ENCODE measurements around the gene XPR1.
"Not testable (repeated sequence)": the region's sequence is repeated elsewhere in the genome, so short reads cannot be mapped to it uniquely, and the experiment has no call there.

Gene XPR1

DNA sequence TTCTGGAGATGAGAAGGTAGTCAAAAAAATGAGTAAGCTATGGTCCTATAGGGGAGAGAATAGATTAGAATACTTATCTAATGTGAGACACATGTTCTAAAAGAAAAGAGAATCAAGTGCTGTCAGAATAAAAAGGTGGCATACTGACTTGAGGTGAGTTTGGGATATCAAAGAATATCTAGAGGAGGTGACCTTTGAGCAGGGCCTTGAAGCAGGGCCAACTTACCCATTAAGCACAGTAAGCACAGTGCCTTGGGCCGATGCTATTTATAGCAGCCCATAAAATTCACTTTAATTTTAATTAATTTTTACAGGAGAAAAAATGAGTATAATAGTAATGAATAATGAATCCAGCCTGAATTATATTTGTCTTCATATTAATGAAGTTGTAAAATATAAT is 92.2 kb downstream of the XPR1 start:
- Histone ChIP-seq H3K9me3 (ENCODE audit: control insufficient read depth in 2 of 2, low read length in 2 of 2) (no peaks in the 10 kb centered on the region), H3K27ac (ENCODE audit: low read length) (no peak overlapping the region), H3K9ac (ENCODE audit: low read length in 2 of 2) (no peak overlapping the region), H3K4me3 (ENCODE audit: low read length in 2 of 2) (no peak overlapping the region), H3K27me3 (ENCODE audit: control insufficient read depth in 1 of 2, insufficient read depth in 2 of 2, low read length in 2 of 2) (no peaks in the 10 kb centered on the region), H3K4me1 (ENCODE audit: control insufficient read depth, insufficient read depth, low read length) (no peaks in the 10 kb centered on the region), H3K36me3 (ENCODE audit: control insufficient read depth in 2 of 2, insufficient read depth in 2 of 2, low read length in 2 of 2) (no peaks in the 10 kb centered on the region)

- H3K4me1 ChIP-seq (ENCODE audit: control insufficient read depth, insufficient read depth, low read length): not testable (repeated sequence)
Observed at GRCh38 chr1:180726024-180726423, 94.2 kb downstream of the XPR1 start.

GRCh38 chr1:180727751-180728150 is 95.9 kb downstream of the XPR1 start:
- H3K9me3 ChIP-seq (ENCODE audit: control insufficient read depth in 2 of 2, low read length in 2 of 2); H3K9ac ChIP-seq (ENCODE audit: low read length in 2 of 2); H3K4me3 ChIP-seq (ENCODE audit: low read length in 2 of 2); H3K27me3 ChIP-seq (ENCODE audit: control insufficient read depth in 1 of 2, insufficient read depth in 2 of 2, low read length in 2 of 2); H3K4me1 ChIP-seq (ENCODE audit: control insufficient read depth, insufficient read depth, low read length); H3K36me3 ChIP-seq (ENCODE audit: control insufficient read depth in 2 of 2, insufficient read depth in 2 of 2, low read length in 2 of 2); H3K27ac ChIP-seq (ENCODE audit: low read length): not testable (repeated sequence)

More at GRCh38 chr1:180726024-180726423, 94.2 kb downstream of the XPR1 start:
- not testable (repeated sequence) for H3K27ac ChIP-seq (ENCODE audit: low read length); H3K36me3 ChIP-seq (ENCODE audit: control insufficient read depth in 2 of 2, insufficient read depth in 2 of 2, low read length in 2 of 2); H3K4me3 ChIP-seq (ENCODE audit: low read length in 2 of 2); H3K9me3 ChIP-seq (ENCODE audit: control insufficient read depth in 2 of 2, low read length in 2 of 2); H3K9ac ChIP-seq (ENCODE audit: low read length in 2 of 2); H3K27me3 ChIP-seq (ENCODE audit: control insufficient read depth in 1 of 2, insufficient read depth in 2 of 2, low read length in 2 of 2)

DNA sequence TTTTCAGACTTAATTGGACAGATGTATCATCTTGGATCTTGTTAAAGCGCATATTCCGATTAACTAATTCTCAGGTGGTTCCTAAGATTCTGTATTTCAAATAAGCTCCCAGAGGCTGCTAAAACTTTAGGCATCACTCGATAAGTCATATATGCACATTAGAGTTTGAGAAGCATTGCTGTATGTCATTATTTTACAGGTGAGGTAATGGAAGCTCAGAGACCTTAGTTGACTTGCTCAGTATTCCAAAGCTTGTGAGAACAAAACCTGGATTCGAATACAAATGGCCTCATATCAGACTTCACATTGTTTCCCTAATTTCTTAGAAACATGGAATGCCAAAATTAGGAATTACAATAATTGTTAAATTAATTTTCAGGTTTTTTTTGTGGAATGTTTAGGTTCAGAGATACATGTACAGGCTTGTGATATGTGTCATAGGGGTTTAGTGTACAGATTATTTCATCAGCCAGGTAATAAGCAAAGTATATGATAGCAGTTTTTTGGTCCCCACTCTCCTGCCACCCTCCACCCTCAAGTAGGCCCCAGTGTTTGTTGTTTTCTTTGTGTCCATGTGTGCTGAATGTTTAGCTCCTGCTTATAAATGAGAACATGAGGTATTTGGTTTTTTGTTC is 96.8 kb downstream of the XPR1 start:
- Histone ChIP-seq H3K9me3 (ENCODE audit: control insufficient read depth in 2 of 2, low read length in 2 of 2) (no peaks in the 10 kb centered on the region), H3K4me3 (ENCODE audit: low read length in 2 of 2) (no peak overlapping the region), H3K36me3 (ENCODE audit: control insufficient read depth in 2 of 2, insufficient read depth in 2 of 2, low read length in 2 of 2) (no peaks in the 10 kb centered on the region), H3K4me1 (ENCODE audit: control insufficient read depth, insufficient read depth, low read length) (no peaks in the 10 kb centered on the region), H3K27ac (ENCODE audit: low read length) (no peak overlapping the region), H3K27me3 (ENCODE audit: control insufficient read depth in 1 of 2, insufficient read depth in 2 of 2, low read length in 2 of 2) (no peaks in the 10 kb centered on the region), H3K9ac (ENCODE audit: low read length in 2 of 2) (no peak overlapping the region)

GRCh38 chr1:180731131-180731530 is 99.3 kb downstream of the XPR1 start:
- no peak overlapping the region for H3K4me3 ChIP-seq (ENCODE audit: low read length in 2 of 2)
- H3K36me3 ChIP-seq (ENCODE audit: control insufficient read depth in 2 of 2, insufficient read depth in 2 of 2, low read length in 2 of 2): no peaks in the 10 kb centered on the region
- H3K27ac ChIP-seq (ENCODE audit: low read length): no peak overlapping the region
- H3K9ac ChIP-seq (ENCODE audit: low read length in 2 of 2): no peak overlapping the region
- H3K27me3 ChIP-seq (ENCODE audit: control insufficient read depth in 1 of 2, insufficient read depth in 2 of 2, low read length in 2 of 2): no peaks in the 10 kb centered on the region
- peaks cover 4 to 6% of the 10 kb centered on the region in 2 donors for H3K9me3 ChIP-seq (ENCODE audit: control insufficient read depth in 2 of 2, low read length in 2 of 2)
- no peaks in the 10 kb centered on the region for H3K4me1 ChIP-seq (ENCODE audit: control insufficient read depth, insufficient read depth, low read length)

DNA sequence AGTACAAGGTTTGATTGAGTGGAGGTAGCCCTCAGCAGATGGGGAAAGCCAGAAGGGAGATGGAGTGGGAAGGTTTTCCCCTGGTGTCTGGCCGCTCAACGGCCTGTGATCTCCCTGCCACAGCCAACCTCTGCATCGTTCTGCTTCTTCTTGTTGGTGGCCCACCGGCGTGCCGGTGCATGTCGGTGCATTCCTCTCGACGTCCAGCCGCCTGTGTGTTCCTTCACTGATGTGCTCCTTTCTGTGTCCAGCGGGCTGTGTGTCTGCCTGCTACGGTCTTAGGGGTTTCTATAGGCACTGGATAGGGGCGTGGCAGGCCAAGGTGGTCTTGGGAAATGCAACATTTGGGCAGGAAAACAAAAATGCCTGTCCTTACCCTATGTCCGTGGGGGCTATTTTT is 101.0 kb downstream of the XPR1 start:
- H3K27me3 ChIP-seq (ENCODE audit: control insufficient read depth in 1 of 2, insufficient read depth in 2 of 2, low read length in 2 of 2): no peaks in the 10 kb centered on the region
- H3K9me3 ChIP-seq (ENCODE audit: control insufficient read depth in 2 of 2, low read length in 2 of 2): peaks cover 4 to 6% of the 10 kb centered on the region in 2 donors
- no peak overlapping the region for H3K4me3 ChIP-seq (ENCODE audit: low read length in 2 of 2)
- no peak overlapping the region for H3K9ac ChIP-seq (ENCODE audit: low read length in 2 of 2)
- H3K27ac ChIP-seq (ENCODE audit: low read length): no peak overlapping the region
- H3K4me1 ChIP-seq (ENCODE audit: control insufficient read depth, insufficient read depth, low read length): no peaks in the 10 kb centered on the region
- H3K36me3 ChIP-seq (ENCODE audit: control insufficient read depth in 2 of 2, insufficient read depth in 2 of 2, low read length in 2 of 2): no peaks in the 10 kb centered on the region

GRCh38 chr1:180734366-180734765 is 102.5 kb downstream of the XPR1 start:
- H3K27ac ChIP-seq (ENCODE audit: low read length): no peak overlapping the region
- no peak overlapping the region for H3K4me3 ChIP-seq (ENCODE audit: low read length in 2 of 2)

DNA sequence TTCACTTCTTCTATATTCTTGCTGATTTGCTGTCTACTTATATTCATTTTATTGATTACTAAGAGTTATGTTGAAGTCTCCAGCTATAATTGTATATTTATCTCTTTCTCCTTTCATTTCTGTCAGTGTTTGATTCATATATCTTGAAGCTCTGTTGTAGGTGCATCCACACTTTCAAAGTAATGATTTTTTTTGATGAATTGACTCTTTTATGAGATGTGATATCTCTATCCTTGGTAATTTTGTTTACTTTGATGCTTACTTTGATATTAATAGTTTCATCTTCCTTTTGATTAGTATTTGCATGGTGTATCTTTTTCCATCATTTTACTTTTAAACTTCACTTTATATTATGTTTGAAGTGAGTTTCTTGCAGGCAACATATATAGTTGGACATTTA is 110.8 kb downstream of the XPR1 start:
- Histone ChIP-seq H3K9ac (ENCODE audit: low read length in 2 of 2) (no peak overlapping the region), H3K36me3 (ENCODE audit: control insufficient read depth in 2 of 2, insufficient read depth in 2 of 2, low read length in 2 of 2) (no peaks in the 10 kb centered on the region), H3K4me1 (ENCODE audit: control insufficient read depth, insufficient read depth, low read length) (no peaks in the 10 kb centered on the region), H3K4me3 (ENCODE audit: low read length in 2 of 2) (no peak overlapping the region), H3K27ac (ENCODE audit: low read length) (no peak overlapping the region), H3K27me3 (ENCODE audit: control insufficient read depth in 1 of 2, insufficient read depth in 2 of 2, low read length in 2 of 2) (no peaks in the 10 kb centered on the region), H3K9me3 (ENCODE audit: control insufficient read depth in 2 of 2, low read length in 2 of 2) (peaks cover 0 to 5% of the 10 kb centered on the region in 2 donors)

More at GRCh38 chr1:180734366-180734765, 102.5 kb downstream of the XPR1 start:
- Histone ChIP-seq H3K27me3 (ENCODE audit: control insufficient read depth in 1 of 2, insufficient read depth in 2 of 2, low read length in 2 of 2) (no peaks in the 10 kb centered on the region), H3K9me3 (ENCODE audit: control insufficient read depth in 2 of 2, low read length in 2 of 2) (peaks cover 4 to 6% of the 10 kb centered on the region in 2 donors), H3K9ac (ENCODE audit: low read length in 2 of 2) (no peak overlapping the region), H3K4me1 (ENCODE audit: control insufficient read depth, insufficient read depth, low read length) (no peaks in the 10 kb centered on the region), H3K36me3 (ENCODE audit: control insufficient read depth in 2 of 2, insufficient read depth in 2 of 2, low read length in 2 of 2) (no peaks in the 10 kb centered on the region)

GRCh38 chr1:180743868-180744267 is 112.0 kb downstream of the XPR1 start:
- Histone ChIP-seq H3K4me3 (ENCODE audit: low read length in 2 of 2) (no peak overlapping the region), H3K9me3 (ENCODE audit: control insufficient read depth in 2 of 2, low read length in 2 of 2) (peaks cover 0 to 5% of the 10 kb centered on the region in 2 donors), H3K9ac (ENCODE audit: low read length in 2 of 2) (no peak overlapping the region), H3K27me3 (ENCODE audit: control insufficient read depth in 1 of 2, insufficient read depth in 2 of 2, low read length in 2 of 2) (no peaks in the 10 kb centered on the region), H3K4me1 (ENCODE audit: control insufficient read depth, insufficient read depth, low read length) (no peaks in the 10 kb centered on the region), H3K36me3 (ENCODE audit: control insufficient read depth in 2 of 2, insufficient read depth in 2 of 2, low read length in 2 of 2) (no peaks in the 10 kb centered on the region), H3K27ac (ENCODE audit: low read length) (no peak overlapping the region)

DNA sequence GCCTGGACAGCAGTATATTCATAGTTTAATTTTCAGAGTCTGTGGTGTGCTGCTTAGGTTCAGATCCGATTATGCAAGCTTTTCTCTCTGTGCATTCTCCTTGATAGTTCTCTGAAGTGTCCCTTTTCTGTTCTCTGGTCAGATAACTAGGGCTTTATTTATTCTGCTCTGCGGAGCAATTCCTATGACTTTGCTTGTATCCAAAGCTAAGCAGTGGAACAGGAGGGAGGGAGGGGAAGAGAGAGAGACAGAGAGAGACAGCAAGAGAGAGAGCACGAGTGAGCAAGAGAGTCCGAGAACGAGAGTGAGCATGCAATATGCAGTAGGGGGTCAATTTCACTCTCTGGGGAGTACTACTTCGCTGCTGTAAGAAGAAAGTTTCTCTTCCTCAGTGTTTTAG is 113.3 kb downstream of the XPR1 start:
- Histone ChIP-seq H3K4me3 (ENCODE audit: low read length in 2 of 2) (no peak overlapping the region), H3K27me3 (ENCODE audit: control insufficient read depth in 1 of 2, insufficient read depth in 2 of 2, low read length in 2 of 2) (no peaks in the 10 kb centered on the region), H3K27ac (ENCODE audit: low read length) (no peak overlapping the region), H3K9ac (ENCODE audit: low read length in 2 of 2) (no peak overlapping the region), H3K36me3 (ENCODE audit: control insufficient read depth in 2 of 2, insufficient read depth in 2 of 2, low read length in 2 of 2) (no peaks in the 10 kb centered on the region), H3K4me1 (ENCODE audit: control insufficient read depth, insufficient read depth, low read length) (no peaks in the 10 kb centered on the region), H3K9me3 (ENCODE audit: control insufficient read depth in 2 of 2, low read length in 2 of 2) (peaks cover 0 to 5% of the 10 kb centered on the region in 2 donors)

DNA sequence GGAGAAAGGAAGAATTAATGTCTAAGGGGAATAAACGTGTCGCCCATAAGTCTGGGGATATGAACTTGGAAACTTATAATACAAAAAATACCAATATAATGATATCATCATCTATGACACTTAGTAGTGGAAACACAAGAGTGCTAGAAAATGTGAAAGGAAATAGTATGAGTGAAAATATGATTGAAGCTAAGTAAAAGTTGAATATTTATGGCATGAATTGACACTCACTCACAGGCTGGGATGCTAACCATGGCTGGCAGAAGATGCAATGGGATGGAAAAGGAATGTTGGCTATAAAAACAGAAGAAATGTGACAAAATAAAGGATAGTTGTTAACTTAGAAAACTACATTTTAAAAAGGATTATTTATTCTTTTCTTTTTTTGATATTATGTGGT is 120.1 kb downstream of the XPR1 start:
- H3K4me3 ChIP-seq (ENCODE audit: low read length in 2 of 2): no peak overlapping the region
- H3K9ac ChIP-seq (ENCODE audit: low read length in 2 of 2): no peak overlapping the region
- no peaks in the 10 kb centered on the region for H3K36me3 ChIP-seq (ENCODE audit: control insufficient read depth in 2 of 2, insufficient read depth in 2 of 2, low read length in 2 of 2)
- H3K27ac ChIP-seq (ENCODE audit: low read length): no peak overlapping the region
- H3K4me1 ChIP-seq (ENCODE audit: control insufficient read depth, insufficient read depth, low read length): no peaks in the 10 kb centered on the region
- H3K27me3 ChIP-seq (ENCODE audit: control insufficient read depth in 1 of 2, insufficient read depth in 2 of 2, low read length in 2 of 2): no peaks in the 10 kb centered on the region
- H3K9me3 ChIP-seq (ENCODE audit: control insufficient read depth in 2 of 2, low read length in 2 of 2): no peaks in the 10 kb centered on the region
